GM19328 (cell line): ENCODE measurements around the gene MLLT3.

Experiments used
- ATAC-seq: cut with Tn5 transposase; IDR thresholded peaks from one replicate; pipeline ENCODE4 v1.9.1; 2021; ENCODE audit warnings: mild to moderate bottlenecking, moderate library complexity; ENCODE audit not compliant: unreplicated experiment

Gene MLLT3

GRCh38 chr9:20630241-20630943 is 8.1 kb upstream of the MLLT3 start:
- no peak for ATAC-seq

DNA sequence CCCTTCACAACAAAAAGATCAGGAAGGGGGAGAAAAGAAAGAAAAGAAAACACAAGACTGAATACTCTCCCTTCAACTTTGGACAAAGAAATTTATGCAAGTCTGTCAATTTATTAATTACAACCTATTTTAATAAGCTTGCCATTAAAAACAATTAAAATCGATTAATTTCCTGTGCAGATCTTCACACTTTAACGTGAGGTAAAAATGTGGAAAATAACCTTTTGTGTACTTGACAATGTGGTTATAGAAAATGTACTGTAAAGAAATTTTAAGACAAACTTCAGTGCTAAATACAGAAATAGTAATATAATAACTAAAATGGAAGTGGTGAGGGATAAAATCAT is 2.7 kb upstream of the MLLT3 start:
- no peak for ATAC-seq

DNA sequence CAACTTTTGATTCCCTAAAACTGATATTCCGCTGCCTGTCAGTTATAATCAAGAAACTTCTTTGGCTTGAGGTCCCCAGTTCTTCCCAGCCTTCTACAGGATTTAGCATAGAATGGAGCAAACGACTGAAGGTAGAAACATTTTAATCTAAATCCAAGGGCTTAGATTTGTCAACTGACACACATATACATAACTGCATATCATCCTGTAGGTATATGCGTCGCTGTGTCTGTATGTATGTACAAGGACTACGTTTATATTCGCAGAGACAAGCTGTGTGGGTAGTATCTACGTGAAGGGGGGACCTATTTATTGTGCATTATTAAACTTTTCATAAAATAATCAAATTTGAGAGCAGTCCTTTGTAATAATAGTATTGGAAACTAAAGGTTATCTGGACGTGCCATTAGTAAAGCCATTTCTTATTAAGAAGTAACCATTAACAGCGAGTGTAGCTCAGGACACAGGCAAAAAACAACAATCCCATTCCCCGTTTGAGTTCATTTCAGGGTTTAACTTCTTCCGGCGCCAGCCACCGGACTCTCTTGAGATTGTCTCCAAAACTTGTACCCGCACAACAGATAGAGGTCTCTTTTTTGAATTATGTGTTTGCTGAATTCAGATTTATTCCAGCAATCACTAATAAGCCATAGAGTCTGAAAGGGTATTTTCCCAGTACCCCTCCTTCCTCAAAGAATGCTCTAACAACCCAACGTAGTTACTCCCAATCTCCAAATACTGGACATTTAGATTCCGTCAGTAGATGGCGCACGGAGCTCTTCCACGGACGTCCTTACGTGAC is 2.1 kb upstream of the MLLT3 start:
- ATAC-seq: no peak

GRCh38 chr9:20623748-20624124 is 1.4 kb upstream of the MLLT3 start:
- no peak for ATAC-seq

- no peak for ATAC-seq
Measured at GRCh38 chr9:20623021-20623747, 885 bp upstream of the MLLT3 start.

DNA sequence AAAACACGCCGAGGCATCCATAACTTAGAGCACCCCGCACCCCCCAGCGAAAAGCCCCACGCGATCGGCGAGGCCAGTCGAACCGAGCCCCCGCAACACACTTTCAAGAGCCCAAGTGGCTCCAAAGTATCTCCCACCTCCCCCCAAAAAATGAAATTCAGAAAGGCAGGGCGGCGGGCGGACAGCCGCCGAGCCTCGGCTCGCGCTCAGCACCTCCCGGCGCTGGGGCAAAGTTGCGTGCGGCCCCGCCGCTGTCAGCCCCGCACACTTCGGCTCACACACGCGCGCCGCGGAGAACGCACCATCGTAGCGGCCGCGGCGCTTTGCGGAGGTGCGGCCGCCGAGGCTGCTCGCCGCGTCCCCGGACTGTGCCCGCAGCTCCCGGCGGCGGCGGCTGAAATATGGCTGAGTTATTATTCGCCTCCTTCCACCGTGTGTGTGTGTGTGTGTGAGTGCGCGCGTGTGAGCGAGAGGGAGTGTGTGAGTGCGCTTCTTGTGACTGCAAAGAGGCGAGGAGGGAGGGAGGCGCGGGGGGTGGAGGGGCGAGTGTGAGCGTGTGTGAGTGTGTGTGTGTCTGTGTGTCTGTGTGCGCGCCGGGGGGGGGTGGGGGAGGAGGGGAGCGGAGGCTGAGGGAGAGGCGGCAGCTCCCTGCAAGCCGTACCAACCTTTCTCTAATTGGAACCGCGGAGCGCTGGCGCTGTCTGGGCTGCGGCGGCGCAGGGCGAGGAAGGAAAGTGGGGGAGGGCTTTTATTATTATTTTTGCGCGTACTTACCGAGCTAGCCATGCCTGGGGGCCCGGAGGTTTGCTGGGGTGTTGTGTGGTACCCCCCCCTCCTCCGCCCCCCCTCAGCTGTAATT is 599 bp downstream of the MLLT3 start:
- peak; percentile 8 for ATAC-seq

GRCh38 chr9:20620650-20621470 is 1.4 kb downstream of the MLLT3 start:
- ATAC-seq: no peak

- ATAC-seq: no peak
Measured at GRCh38 chr9:20619487-20620200, 2.7 kb downstream of the MLLT3 start.

GRCh38 chr9:20618361-20618802 is 3.9 kb downstream of the MLLT3 start:
- ATAC-seq: no peak

DNA sequence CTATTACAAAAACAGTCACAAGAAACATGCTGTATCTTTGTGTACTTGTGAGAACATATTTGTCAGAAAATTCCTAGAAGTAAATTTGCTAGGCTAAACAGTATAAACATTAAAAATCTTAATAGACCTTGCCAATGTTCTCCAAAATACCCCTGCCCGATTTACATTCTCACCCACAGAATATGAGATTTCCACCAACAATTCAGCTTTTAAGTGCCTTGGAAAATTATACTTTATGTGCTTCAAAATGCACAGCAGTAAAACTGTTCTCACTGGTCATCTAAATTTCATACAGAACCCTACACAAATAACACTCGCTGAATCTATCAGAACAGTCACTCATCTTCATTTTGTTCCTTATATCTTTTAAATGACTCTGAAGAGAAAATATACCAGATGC is 5.5 kb downstream of the MLLT3 start:
- no peak for ATAC-seq

- no peak for ATAC-seq
Measured at GRCh38 chr9:20614602-20615216, 7.6 kb downstream of the MLLT3 start.

- ATAC-seq: no peak
Measured at GRCh38 chr9:20611691-20612287, 10.5 kb downstream of the MLLT3 start.

GRCh38 chr9:20610591-20610990 is 11.7 kb downstream of the MLLT3 start:
- ATAC-seq: no peak

GRCh38 chr9:20608582-20608981 is 13.7 kb downstream of the MLLT3 start:
- ATAC-seq: no peak

- no peak for ATAC-seq
Measured at GRCh38 chr9:20606652-20607051, 15.6 kb downstream of the MLLT3 start.

GRCh38 chr9:20604562-20604961 is 17.7 kb downstream of the MLLT3 start:
- peak; percentile 70 for ATAC-seq

DNA sequence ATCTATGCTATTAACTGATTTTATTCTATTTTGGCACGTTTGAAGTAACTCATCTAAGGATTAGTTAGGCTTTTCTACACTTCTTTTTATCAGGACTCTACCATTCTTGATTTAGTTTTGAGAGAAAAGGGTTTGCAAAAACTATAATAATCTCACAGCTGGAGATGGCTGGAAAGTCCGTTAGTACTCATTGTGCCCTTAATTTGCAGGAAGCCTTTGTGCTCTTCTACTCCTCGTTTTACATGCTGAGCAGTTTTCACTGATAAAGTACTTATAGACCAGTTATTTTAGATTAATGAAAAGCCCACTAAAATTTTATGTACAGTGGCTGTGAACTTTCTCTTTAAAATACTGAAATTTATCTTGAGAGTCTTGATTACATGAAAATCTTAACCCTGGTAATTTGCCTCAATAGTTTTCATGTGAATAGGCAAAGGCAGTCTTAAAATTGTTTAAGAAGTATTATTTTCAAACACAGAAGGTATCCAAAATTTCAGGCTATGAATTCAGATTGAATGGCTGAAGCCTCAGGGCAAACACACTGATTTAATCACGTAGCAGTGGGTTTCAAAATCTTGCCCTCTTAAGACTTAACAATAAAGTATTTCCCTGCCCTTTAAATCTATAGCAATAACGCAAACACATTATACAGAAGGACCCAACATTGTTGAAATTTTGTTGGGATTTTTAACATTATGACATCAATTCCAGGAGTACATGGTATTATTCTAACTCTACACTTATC is 18.6 kb downstream of the MLLT3 start:
- no peak for ATAC-seq

GRCh38 chr9:20601292-20601691 is 21.0 kb downstream of the MLLT3 start:
- ATAC-seq: no peak
